SK-N-SH treated with all-trans-retinoic acid at 6 μM for 48 hours (cell line): ENCODE results near the gene ABCA13.

Experiments
- ATAC-seq: fragments of 200-7000 bp; cut with Tn5 transposase; 3 replicates; pipeline ENCODE4 v1.9.1; 2020; ENCODE audit warnings: mild to moderate bottlenecking, moderate library complexity
- ARNTL ChIP-seq: fragments of 450-650 bp; formaldehyde crosslinking; IDR thresholded peaks from 2 replicates; pipeline ENCODE4 v1.5.0; 2020; ENCODE audit warnings: low read depth, mild to moderate bottlenecking, moderate library complexity, borderline replicate concordance
- CSDC2 ChIP-seq: fragments of 250-450 bp; sonication (Bioruptor Pico); IDR thresholded peaks from 2 replicates; pipeline ENCODE4 v1.5.0; 2020; ENCODE audit warnings: mild to moderate bottlenecking, moderate library complexity
- ESRRG ChIP-seq: fragments of 250-450 bp; sonication (Bioruptor Pico); IDR thresholded peaks from 2 replicates; pipeline ENCODE4 v1.6.1; 2021; ENCODE audit warnings: mild to moderate bottlenecking
- GLIS3 ChIP-seq: fragments of 250-450 bp; sonication (Bioruptor Pico); IDR thresholded peaks from 2 replicates; pipeline ENCODE4 v1.5.0; 2020; ENCODE audit warnings: mild to moderate bottlenecking, moderate library complexity
- ISL1 ChIP-seq: fragments of 250-450 bp; sonication (Bioruptor Pico); IDR thresholded peaks from 2 replicates; pipeline ENCODE4 v2.1.2; 2022; ENCODE audit warnings: mild to moderate bottlenecking, moderate library complexity
- OSR1 ChIP-seq: fragments of 250-450 bp; sonication (Bioruptor Pico); IDR thresholded peaks from 2 replicates; pipeline ENCODE4 v1.8.0; 2022; ENCODE audit warnings: moderate library complexity, mild to moderate bottlenecking, inconsistent platforms
- PPARA ChIP-seq: fragments of 250-450 bp; sonication (Bioruptor Pico); IDR thresholded peaks from 2 replicates; pipeline ENCODE4 v1.5.0; 2020; ENCODE audit warnings: mild to moderate bottlenecking, borderline replicate concordance
- RARB ChIP-seq: fragments of 250-450 bp; sonication (Bioruptor Pico); IDR thresholded peaks from 2 replicates; pipeline ENCODE4 v1.8.0; 2021; ENCODE audit warnings: mild to moderate bottlenecking, moderate library complexity
- SNAI2 ChIP-seq: fragments of 250-450 bp; sonication (Bioruptor Pico); IDR thresholded peaks from 2 replicates; pipeline ENCODE4 v1.5.0; 2020; ENCODE audit warnings: mild to moderate bottlenecking, moderate library complexity
- TCF4 ChIP-seq: fragments of 250-450 bp; sonication (Bioruptor Pico); IDR thresholded peaks from 2 replicates; pipeline ENCODE4 v1.8.0; 2021; ENCODE audit warnings: mild to moderate bottlenecking, moderate library complexity, borderline replicate concordance
- TOX ChIP-seq: fragments of 250-450 bp; sonication (Bioruptor Pico); IDR thresholded peaks from 2 replicates; pipeline ENCODE4 v1.8.0; 2021; ENCODE audit warnings: mild to moderate bottlenecking, moderate library complexity, borderline replicate concordance
- ZC3H10 ChIP-seq: fragments of 250-450 bp; sonication (Bioruptor Pico); IDR thresholded peaks from 2 replicates; pipeline ENCODE4 v1.5.1; 2021; ENCODE audit warnings: mild to moderate bottlenecking, moderate library complexity
- ZFP3 ChIP-seq: fragments of 250-450 bp; sonication (Bioruptor Pico); IDR thresholded peaks from 2 replicates; pipeline ENCODE4 v1.5.0; 2020; ENCODE audit warnings: mild to moderate bottlenecking, moderate library complexity
- ZFP30 ChIP-seq: fragments of 450-650 bp; formaldehyde crosslinking; IDR thresholded peaks from 2 replicates; pipeline ENCODE4 v1.5.0; 2022; ENCODE audit warnings: mild to moderate bottlenecking, moderate library complexity
- ZNF565 ChIP-seq: fragments of 450-650 bp; formaldehyde crosslinking; conservative IDR thresholded peaks from 2 replicates; pipeline ENCODE4 v1.5.0; 2020; ENCODE audit warnings: low read depth, mild to moderate bottlenecking, moderate library complexity
- ZNF70 ChIP-seq: fragments of 450-650 bp; formaldehyde crosslinking; IDR thresholded peaks from 2 replicates; pipeline ENCODE4 v1.5.0; 2020; ENCODE audit warnings: mild to moderate bottlenecking, moderate library complexity
- ZNF8 ChIP-seq: fragments of 450-650 bp; formaldehyde crosslinking; IDR thresholded peaks from 2 replicates; pipeline ENCODE4 v1.5.0; 2020; ENCODE audit warnings: mild to moderate bottlenecking, moderate library complexity
- TF ChIP-seq, protein P1 (sequence below): fragments of 250-450 bp; sonication (Bioruptor Pico); IDR thresholded peaks from 2 replicates; pipeline ENCODE4 v1.8.0; 2021; ENCODE audit warnings: low read depth, mild to moderate bottlenecking, moderate library complexity, borderline replicate concordance
- TF ChIP-seq, protein P2 (sequence below): fragments of 250-450 bp; sonication (Bioruptor Pico); IDR thresholded peaks from 2 replicates; pipeline ENCODE4 v1.5.0; 2020; ENCODE audit warnings: mild to moderate bottlenecking, moderate library complexity
- TF ChIP-seq, protein P3 (sequence below): fragments of 250-450 bp; sonication (Bioruptor Pico); IDR thresholded peaks from 2 replicates; pipeline ENCODE4 v1.5.1; 2021; ENCODE audit warnings: mild to moderate bottlenecking, moderate library complexity
- TF ChIP-seq, protein P4 (sequence below): fragments of 250-450 bp; sonication (Bioruptor Pico); IDR thresholded peaks from 2 replicates; pipeline ENCODE4 v1.5.1; 2020; ENCODE audit warnings: low read depth, mild to moderate bottlenecking, moderate library complexity

The ABCA13 gene, protein sequence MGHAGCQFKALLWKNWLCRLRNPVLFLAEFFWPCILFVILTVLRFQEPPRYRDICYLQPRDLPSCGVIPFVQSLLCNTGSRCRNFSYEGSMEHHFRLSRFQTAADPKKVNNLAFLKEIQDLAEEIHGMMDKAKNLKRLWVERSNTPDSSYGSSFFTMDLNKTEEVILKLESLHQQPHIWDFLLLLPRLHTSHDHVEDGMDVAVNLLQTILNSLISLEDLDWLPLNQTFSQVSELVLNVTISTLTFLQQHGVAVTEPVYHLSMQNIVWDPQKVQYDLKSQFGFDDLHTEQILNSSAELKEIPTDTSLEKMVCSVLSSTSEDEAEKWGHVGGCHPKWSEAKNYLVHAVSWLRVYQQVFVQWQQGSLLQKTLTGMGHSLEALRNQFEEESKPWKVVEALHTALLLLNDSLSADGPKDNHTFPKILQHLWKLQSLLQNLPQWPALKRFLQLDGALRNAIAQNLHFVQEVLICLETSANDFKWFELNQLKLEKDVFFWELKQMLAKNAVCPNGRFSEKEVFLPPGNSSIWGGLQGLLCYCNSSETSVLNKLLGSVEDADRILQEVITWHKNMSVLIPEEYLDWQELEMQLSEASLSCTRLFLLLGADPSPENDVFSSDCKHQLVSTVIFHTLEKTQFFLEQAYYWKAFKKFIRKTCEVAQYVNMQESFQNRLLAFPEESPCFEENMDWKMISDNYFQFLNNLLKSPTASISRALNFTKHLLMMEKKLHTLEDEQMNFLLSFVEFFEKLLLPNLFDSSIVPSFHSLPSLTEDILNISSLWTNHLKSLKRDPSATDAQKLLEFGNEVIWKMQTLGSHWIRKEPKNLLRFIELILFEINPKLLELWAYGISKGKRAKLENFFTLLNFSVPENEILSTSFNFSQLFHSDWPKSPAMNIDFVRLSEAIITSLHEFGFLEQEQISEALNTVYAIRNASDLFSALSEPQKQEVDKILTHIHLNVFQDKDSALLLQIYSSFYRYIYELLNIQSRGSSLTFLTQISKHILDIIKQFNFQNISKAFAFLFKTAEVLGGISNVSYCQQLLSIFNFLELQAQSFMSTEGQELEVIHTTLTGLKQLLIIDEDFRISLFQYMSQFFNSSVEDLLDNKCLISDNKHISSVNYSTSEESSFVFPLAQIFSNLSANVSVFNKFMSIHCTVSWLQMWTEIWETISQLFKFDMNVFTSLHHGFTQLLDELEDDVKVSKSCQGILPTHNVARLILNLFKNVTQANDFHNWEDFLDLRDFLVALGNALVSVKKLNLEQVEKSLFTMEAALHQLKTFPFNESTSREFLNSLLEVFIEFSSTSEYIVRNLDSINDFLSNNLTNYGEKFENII (N-terminal part only)

DNA sequence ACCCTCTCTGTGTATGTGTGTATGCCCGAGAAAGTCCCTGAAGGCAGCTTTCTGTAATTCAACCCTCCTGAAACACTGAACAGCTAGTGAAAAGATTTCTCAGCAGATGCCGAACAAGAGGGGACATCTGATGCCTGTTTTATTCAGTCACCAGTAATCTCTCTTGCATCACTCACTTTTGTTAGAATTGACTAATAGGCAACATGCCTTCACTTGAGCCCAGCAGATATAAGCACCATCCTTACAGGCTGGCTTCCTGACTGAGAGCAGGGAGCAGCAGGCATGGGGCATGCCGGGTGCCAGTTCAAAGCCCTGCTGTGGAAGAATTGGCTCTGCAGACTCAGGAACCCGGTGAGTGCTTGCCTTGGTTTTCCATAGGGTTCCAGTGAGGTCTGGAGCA lies at the start of gene ABCA13:
Gene ABCA13, plus strand, starts transcription at position 257 of the 400 bp plus-strand sequence. Its CDS starts 26 bp downstream, at position 283.
- no peak; the same call in 2 of the 3 replicates for ATAC-seq
- TF ChIP-seq ZNF70 (CRISPR knock-in tag) (no peak), TOX (no peak), PPARA (CRISPR knock-in tag) (no peak), RARB (no peak), TCF4 (no peak), ZC3H10 (CRISPR knock-in tag) (no peak), ARNTL (CRISPR knock-in tag) (no peak), ZNF8 (CRISPR knock-in tag) (no peak), CSDC2 (no peak), ESRRG (no peak), ZFP30 (CRISPR knock-in tag) (no peak), ISL1 (CRISPR knock-in tag) (no peak), GLIS3 (CRISPR knock-in tag) (no peak), ZFP3 (CRISPR knock-in tag) (no peak)
- TF ChIP-seq, protein P1, sequence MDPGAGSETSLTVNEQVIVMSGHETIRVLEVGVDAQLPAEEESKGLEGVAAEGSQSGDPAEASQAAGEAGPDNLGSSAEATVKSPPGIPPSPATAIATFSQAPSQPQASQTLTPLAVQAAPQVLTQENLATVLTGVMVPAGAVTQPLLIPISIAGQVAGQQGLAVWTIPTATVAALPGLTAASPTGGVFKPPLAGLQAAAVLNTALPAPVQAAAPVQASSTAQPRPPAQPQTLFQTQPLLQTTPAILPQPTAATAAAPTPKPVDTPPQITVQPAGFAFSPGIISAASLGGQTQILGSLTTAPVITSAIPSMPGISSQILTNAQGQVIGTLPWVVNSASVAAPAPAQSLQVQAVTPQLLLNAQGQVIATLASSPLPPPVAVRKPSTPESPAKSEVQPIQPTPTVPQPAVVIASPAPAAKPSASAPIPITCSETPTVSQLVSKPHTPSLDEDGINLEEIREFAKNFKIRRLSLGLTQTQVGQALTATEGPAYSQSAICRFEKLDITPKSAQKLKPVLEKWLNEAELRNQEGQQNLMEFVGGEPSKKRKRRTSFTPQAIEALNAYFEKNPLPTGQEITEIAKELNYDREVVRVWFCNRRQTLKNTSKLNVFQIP (CRISPR knock-in tag): no peak
- TF ChIP-seq, protein P2, sequence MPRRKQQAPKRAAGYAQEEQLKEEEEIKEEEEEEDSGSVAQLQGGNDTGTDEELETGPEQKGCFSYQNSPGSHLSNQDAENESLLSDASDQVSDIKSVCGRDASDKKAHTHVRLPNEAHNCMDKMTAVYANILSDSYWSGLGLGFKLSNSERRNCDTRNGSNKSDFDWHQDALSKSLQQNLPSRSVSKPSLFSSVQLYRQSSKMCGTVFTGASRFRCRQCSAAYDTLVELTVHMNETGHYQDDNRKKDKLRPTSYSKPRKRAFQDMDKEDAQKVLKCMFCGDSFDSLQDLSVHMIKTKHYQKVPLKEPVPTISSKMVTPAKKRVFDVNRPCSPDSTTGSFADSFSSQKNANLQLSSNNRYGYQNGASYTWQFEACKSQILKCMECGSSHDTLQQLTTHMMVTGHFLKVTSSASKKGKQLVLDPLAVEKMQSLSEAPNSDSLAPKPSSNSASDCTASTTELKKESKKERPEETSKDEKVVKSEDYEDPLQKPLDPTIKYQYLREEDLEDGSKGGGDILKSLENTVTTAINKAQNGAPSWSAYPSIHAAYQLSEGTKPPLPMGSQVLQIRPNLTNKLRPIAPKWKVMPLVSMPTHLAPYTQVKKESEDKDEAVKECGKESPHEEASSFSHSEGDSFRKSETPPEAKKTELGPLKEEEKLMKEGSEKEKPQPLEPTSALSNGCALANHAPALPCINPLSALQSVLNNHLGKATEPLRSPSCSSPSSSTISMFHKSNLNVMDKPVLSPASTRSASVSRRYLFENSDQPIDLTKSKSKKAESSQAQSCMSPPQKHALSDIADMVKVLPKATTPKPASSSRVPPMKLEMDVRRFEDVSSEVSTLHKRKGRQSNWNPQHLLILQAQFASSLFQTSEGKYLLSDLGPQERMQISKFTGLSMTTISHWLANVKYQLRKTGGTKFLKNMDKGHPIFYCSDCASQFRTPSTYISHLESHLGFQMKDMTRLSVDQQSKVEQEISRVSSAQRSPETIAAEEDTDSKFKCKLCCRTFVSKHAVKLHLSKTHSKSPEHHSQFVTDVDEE: no peak

DNA sequence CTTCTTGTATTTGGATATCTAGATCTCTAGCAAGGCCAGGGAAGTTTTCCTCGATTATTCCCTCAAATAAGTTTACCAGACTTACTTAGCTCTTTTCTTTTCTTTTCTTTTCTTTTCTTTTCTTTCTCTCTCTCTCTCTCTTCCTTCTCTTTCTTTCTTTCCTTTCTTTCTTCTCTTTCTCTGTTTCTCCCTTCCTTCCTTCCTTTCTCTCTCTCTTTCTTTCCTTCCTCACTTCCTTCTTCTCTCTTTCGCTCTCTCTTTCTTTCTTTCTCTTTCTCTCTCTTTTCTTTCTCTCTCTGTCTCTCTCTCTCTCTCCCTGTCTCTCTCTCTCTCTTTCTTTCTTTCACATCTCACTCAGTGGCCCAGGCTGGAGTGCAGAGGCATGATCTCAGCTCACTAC lies 45.2 kb upstream of the ABCA13 start:
- ATAC-seq: no peak
- TF ChIP-seq ZFP30 (CRISPR knock-in tag) (no peak), PPARA (CRISPR knock-in tag) (no peak), ZNF70 (CRISPR knock-in tag) (no peak), ZNF565 (CRISPR knock-in tag) (no peak), OSR1 (CRISPR knock-in tag) (no peak), ZC3H10 (CRISPR knock-in tag) (no peak), RARB (no peak), ZFP3 (CRISPR knock-in tag) (no peak), SNAI2 (CRISPR knock-in tag) (no peak)
- TF ChIP-seq, protein P3, sequence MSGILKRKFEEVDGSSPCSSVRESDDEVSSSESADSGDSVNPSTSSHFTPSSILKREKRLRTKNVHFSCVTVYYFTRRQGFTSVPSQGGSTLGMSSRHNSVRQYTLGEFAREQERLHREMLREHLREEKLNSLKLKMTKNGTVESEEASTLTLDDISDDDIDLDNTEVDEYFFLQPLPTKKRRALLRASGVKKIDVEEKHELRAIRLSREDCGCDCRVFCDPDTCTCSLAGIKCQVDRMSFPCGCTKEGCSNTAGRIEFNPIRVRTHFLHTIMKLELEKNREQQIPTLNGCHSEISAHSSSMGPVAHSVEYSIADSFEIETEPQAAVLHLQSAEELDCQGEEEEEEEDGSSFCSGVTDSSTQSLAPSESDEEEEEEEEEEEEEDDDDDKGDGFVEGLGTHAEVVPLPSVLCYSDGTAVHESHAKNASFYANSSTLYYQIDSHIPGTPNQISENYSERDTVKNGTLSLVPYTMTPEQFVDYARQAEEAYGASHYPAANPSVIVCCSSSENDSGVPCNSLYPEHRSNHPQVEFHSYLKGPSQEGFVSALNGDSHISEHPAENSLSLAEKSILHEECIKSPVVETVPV (CRISPR knock-in tag): no peak
- TF ChIP-seq, protein P1 (CRISPR knock-in tag): no peak
- TF ChIP-seq, protein P4, sequence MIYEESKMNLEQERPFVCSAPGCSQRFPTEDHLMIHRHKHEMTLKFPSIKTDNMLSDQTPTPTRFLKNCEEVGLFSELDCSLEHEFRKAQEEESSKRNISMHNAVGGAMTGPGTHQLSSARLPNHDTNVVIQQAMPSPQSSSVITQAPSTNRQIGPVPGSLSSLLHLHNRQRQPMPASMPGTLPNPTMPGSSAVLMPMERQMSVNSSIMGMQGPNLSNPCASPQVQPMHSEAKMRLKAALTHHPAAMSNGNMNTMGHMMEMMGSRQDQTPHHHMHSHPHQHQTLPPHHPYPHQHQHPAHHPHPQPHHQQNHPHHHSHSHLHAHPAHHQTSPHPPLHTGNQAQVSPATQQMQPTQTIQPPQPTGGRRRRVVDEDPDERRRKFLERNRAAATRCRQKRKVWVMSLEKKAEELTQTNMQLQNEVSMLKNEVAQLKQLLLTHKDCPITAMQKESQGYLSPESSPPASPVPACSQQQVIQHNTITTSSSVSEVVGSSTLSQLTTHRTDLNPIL (CRISPR knock-in tag): no peak
